Measurements from ENCODE around the gene PI4KA.

Gene PI4KA

DNA sequence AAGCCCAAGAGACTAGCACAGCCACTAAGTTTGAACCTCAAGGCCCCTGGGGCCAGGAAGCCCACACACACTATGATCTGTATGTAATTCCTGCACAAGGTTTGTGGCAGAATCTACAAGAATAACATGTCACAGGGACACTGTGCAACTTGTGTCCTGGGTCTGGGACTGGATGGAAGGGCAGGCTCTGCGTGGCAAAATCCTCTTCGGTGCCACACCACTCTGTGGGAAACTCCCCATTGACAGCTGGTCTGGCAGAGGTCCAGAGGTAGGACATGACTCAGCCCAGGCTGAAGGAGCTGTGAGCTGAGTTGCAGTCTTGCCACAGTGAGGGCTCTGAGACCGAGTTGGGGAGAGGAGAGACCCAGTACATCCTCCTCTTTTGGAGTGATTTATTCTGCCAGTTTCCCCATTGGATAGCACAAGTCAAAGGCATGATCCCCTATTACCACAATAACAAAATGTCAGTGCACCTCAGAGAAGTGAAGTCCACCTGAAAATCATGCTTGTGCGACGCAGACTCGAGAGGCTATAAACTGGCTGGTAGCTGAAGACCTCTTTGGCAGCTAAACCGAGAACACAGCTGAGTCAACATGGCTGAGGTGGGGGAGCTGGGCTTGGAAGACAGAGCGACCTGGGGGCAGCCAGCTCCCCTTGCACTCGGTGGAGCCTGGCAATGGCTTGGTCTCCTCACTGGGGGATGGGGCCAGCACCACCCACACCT, 108.0 kb downstream of the PI4KA start:
- no peaks in the 10 kb centered on the region for H3K9me3 ChIP-seq (ENCODE audit: control insufficient read depth, low read length)
- no peak overlapping the region for H3K4me3 ChIP-seq (ENCODE audit: insufficient read depth, low read depth, low read length)
- H3K27me3 ChIP-seq (ENCODE audit: control insufficient read depth, insufficient read depth, low read length, poor library complexity, severe bottlenecking), result no peaks in the 10 kb centered on the region
- WGBS, 2 experiments, result 95 to 96% methylated on average over 9 of the region's 9 CpGs
- H3K4me1 ChIP-seq (ENCODE audit: control insufficient read depth, insufficient read depth, low read length), result no peaks in the 10 kb centered on the region
- peaks cover 7% of the 10 kb centered on the region for H3K36me3 ChIP-seq (ENCODE audit: control insufficient read depth, insufficient read depth, low read length)
- no peak overlapping the region for H3K27ac ChIP-seq (ENCODE audit: insufficient read depth, low read depth, low read length, poor library complexity, severe bottlenecking)

DNA sequence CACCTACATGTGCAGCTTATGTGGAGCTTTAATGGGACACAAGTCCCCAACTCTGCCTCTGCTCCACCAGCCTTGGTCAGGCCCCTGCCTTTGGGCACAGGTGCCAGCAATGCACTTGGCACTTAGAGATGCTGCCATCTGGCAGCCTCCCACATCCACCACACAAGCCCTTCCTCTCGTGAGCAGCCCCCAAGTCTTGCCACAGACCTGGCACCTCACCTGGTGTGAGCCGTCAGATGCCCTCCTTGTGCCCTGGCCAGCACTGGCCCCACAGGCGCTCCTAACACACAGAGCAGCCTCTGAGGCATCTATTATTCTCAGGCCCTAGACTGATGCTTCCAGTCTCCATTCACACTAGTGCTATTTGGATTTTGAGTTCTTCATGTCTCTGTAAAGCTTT, 109.2 kb downstream of the PI4KA start:
- Histone ChIP-seq H3K4me1 (ENCODE audit: control insufficient read depth, insufficient read depth, low read length) (no peaks in the 10 kb centered on the region), H3K27me3 (ENCODE audit: control insufficient read depth, insufficient read depth, low read length, poor library complexity, severe bottlenecking) (no peaks in the 10 kb centered on the region), H3K4me3 (ENCODE audit: insufficient read depth, low read depth, low read length) (no peak overlapping the region), H3K9me3 (ENCODE audit: control insufficient read depth, low read length) (no peaks in the 10 kb centered on the region), H3K27ac (ENCODE audit: insufficient read depth, low read depth, low read length, poor library complexity, severe bottlenecking) (no peak overlapping the region), H3K36me3 (ENCODE audit: control insufficient read depth, insufficient read depth, low read length) (peaks cover 7% of the 10 kb centered on the region)
- 93 to 94% methylated on average over 3 of the region's 3 CpGs for WGBS, 2 experiments

- H3K4me1 ChIP-seq (ENCODE audit: control insufficient read depth, insufficient read depth, low read length), result no peaks in the 10 kb centered on the region
- H3K36me3 ChIP-seq (ENCODE audit: control insufficient read depth, insufficient read depth, low read length), result peaks cover 7% of the 10 kb centered on the region
- no peaks in the 10 kb centered on the region for H3K9me3 ChIP-seq (ENCODE audit: control insufficient read depth, low read length)
- H3K27ac ChIP-seq (ENCODE audit: insufficient read depth, low read depth, low read length, poor library complexity, severe bottlenecking), result no peak overlapping the region
- no peak overlapping the region for H3K4me3 ChIP-seq (ENCODE audit: insufficient read depth, low read depth, low read length)
- 92 to 93% methylated on average over 9 of the region's 9 CpGs for WGBS, 2 experiments
- no peaks in the 10 kb centered on the region for H3K27me3 ChIP-seq (ENCODE audit: control insufficient read depth, insufficient read depth, low read length, poor library complexity, severe bottlenecking)
Measured at GRCh38 chr22:20748731-20749428, 109.7 kb downstream of the PI4KA start.

GRCh38 chr22:20748082-20748481, 110.5 kb downstream of the PI4KA start:
- peaks cover 7% of the 10 kb centered on the region for H3K36me3 ChIP-seq (ENCODE audit: control insufficient read depth, insufficient read depth, low read length)

DNA sequence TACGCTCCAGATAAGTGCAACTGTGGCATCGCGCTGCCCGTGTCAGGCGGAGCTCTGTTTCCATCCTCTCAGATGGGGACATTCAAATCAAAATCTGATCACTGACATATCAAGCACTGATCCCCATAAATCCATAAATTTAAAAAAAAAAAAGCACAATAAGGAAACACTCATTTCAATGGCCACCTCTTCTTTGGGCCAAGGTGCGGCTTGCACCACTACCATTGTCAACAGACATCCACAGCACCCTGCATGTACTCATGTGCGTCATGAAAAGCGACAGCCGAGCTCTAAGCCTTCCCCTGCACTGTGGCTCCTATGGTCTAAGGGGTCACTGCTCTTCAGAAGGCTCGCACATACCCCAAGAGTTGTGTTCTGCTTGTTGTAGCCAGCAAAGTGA, 111.4 kb downstream of the PI4KA start:
- H3K4me3 ChIP-seq (ENCODE audit: insufficient read depth, low read depth, low read length), result no peak overlapping the region
- H3K27ac ChIP-seq (ENCODE audit: insufficient read depth, low read depth, low read length, poor library complexity, severe bottlenecking), result no peak overlapping the region
- H3K27me3 ChIP-seq (ENCODE audit: control insufficient read depth, insufficient read depth, low read length, poor library complexity, severe bottlenecking), result no peaks in the 10 kb centered on the region
- peaks cover 7% of the 10 kb centered on the region for H3K36me3 ChIP-seq (ENCODE audit: control insufficient read depth, insufficient read depth, low read length)
- 95% methylated on average over 10 of the region's 10 CpGs for WGBS, 2 experiments
- H3K4me1 ChIP-seq (ENCODE audit: control insufficient read depth, insufficient read depth, low read length), result no peaks in the 10 kb centered on the region
- H3K9me3 ChIP-seq (ENCODE audit: control insufficient read depth, low read length), result no peaks in the 10 kb centered on the region

More at GRCh38 chr22:20748082-20748481, 110.5 kb downstream of the PI4KA start:
- Histone ChIP-seq H3K27me3 (ENCODE audit: control insufficient read depth, insufficient read depth, low read length, poor library complexity, severe bottlenecking) (no peaks in the 10 kb centered on the region), H3K9me3 (ENCODE audit: control insufficient read depth, low read length) (no peaks in the 10 kb centered on the region), H3K4me3 (ENCODE audit: insufficient read depth, low read depth, low read length) (no peak overlapping the region), H3K4me1 (ENCODE audit: control insufficient read depth, insufficient read depth, low read length) (no peaks in the 10 kb centered on the region), H3K27ac (ENCODE audit: insufficient read depth, low read depth, low read length, poor library complexity, severe bottlenecking) (no peak overlapping the region)
- WGBS, 2 experiments, result 93 to 96% methylated on average over 7 of the region's 7 CpGs

DNA sequence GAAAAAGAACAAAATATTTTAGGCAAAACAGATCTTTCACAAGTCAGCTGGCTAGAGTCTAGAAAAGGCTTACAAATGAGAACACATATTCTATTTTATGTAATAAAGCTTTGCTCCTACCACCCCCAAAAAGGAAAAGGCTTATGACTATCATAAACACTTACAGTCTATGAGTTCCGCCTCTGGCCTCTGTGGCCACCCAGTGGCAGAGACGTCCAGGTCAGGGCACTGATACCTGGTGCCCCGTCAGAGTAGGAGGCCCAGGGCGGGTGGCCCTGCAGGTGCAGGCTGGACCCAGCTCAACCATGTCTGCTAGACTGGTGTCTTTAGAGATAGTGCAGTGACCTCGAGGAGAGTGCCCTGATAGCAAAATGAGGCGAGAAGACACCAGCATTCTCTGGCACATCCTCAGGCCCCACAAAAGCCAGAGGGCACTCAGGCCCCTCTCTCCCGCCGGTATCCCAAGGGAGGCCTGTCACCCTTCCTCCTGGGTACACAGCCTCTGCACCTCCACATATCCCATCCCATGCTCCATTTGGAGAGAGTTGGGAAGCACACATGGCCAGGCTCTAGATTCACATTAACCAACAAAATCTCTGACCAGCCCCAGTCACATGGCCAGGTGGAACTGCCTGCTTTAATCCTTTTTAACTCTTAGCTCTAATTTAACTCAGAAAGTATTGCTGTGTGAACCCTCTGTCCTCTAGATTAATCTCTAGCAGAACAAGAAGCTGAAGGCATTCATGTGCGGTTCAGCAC, 112.0 kb downstream of the PI4KA start:
- Histone ChIP-seq H3K4me1 (ENCODE audit: control insufficient read depth, insufficient read depth, low read length) (no peaks in the 10 kb centered on the region), H3K9me3 (ENCODE audit: control insufficient read depth, low read length) (no peaks in the 10 kb centered on the region), H3K27ac (ENCODE audit: insufficient read depth, low read depth, low read length, poor library complexity, severe bottlenecking) (no peak overlapping the region), H3K27me3 (ENCODE audit: control insufficient read depth, insufficient read depth, low read length, poor library complexity, severe bottlenecking) (no peaks in the 10 kb centered on the region), H3K4me3 (ENCODE audit: insufficient read depth, low read depth, low read length) (no peak overlapping the region), H3K36me3 (ENCODE audit: control insufficient read depth, insufficient read depth, low read length) (peaks cover 7% of the 10 kb centered on the region)
- 94 to 95% methylated on average over 9 of the region's 9 CpGs for WGBS, 2 experiments

DNA sequence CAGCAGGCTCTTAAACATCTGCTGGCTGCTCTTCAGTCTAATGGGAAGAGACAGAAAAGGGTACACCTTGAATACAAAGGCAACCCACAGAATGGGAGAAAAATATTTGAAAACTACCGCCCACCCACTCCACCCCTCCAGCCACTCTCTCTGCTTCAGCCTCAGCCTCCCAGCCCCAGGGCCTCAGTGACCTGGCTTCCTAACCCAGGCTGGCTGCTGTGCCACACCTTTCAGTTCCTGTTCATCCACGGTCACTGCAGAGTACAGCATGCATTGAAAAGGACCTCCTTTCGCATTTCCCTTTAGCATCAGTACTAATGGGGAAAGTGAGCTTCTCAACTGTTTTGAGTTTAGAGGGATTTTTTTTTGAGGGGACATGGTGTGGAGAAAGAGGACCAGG, 113.5 kb downstream of the PI4KA start:
- Histone ChIP-seq H3K4me1 (ENCODE audit: control insufficient read depth, insufficient read depth, low read length) (no peaks in the 10 kb centered on the region), H3K36me3 (ENCODE audit: control insufficient read depth, insufficient read depth, low read length) (peaks cover 18% of the 10 kb centered on the region), H3K27ac (ENCODE audit: insufficient read depth, low read depth, low read length, poor library complexity, severe bottlenecking) (no peak overlapping the region), H3K27me3 (ENCODE audit: control insufficient read depth, insufficient read depth, low read length, poor library complexity, severe bottlenecking) (no peaks in the 10 kb centered on the region), H3K4me3 (ENCODE audit: insufficient read depth, low read depth, low read length) (no peak overlapping the region), H3K9me3 (ENCODE audit: control insufficient read depth, low read length) (no peaks in the 10 kb centered on the region)
- WGBS, 2 experiments, result 91 to 94% methylated on average over 3 of the region's 3 CpGs

GRCh38 chr22:20744456-20744855, 114.2 kb downstream of the PI4KA start:
- Histone ChIP-seq H3K36me3 (ENCODE audit: control insufficient read depth, insufficient read depth, low read length) (peaks cover 13% of the 10 kb centered on the region), H3K27ac (ENCODE audit: insufficient read depth, low read depth, low read length, poor library complexity, severe bottlenecking) (no peak overlapping the region)

DNA sequence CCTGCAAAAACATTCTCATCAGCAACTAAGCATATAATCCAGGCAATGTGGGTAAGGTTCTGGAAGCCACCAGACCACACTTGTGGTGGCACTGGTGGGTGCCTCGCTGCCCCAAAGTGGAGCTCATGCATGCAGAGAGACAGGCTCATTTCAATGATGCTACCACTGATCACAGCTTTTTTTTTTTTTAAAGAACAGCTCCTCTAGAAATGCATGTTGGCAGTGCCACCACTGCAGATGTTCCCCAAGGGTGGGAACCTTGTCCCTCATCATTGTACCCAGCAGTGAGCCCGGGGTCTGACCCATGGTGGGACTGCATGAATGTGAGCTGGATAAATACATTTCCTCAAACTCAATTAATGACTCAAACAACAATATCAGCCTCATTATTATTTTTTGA, 115.8 kb downstream of the PI4KA start:
- no peak overlapping the region for H3K27ac ChIP-seq (ENCODE audit: insufficient read depth, low read depth, low read length, poor library complexity, severe bottlenecking)
- H3K4me1 ChIP-seq (ENCODE audit: control insufficient read depth, insufficient read depth, low read length), result no peaks in the 10 kb centered on the region
- 91 to 94% methylated on average over 2 of the region's 2 CpGs for WGBS, 2 experiments
- H3K4me3 ChIP-seq (ENCODE audit: insufficient read depth, low read depth, low read length), result no peak overlapping the region
- no peaks in the 10 kb centered on the region for H3K9me3 ChIP-seq (ENCODE audit: control insufficient read depth, low read length)
- no peaks in the 10 kb centered on the region for H3K27me3 ChIP-seq (ENCODE audit: control insufficient read depth, insufficient read depth, low read length, poor library complexity, severe bottlenecking)
- H3K36me3 ChIP-seq (ENCODE audit: control insufficient read depth, insufficient read depth, low read length), result peaks cover 11% of the 10 kb centered on the region

More at GRCh38 chr22:20744456-20744855, 114.2 kb downstream of the PI4KA start:
- Histone ChIP-seq H3K9me3 (ENCODE audit: control insufficient read depth, low read length) (no peaks in the 10 kb centered on the region), H3K27me3 (ENCODE audit: control insufficient read depth, insufficient read depth, low read length, poor library complexity, severe bottlenecking) (no peaks in the 10 kb centered on the region), H3K4me3 (ENCODE audit: insufficient read depth, low read depth, low read length) (no peak overlapping the region), H3K4me1 (ENCODE audit: control insufficient read depth, insufficient read depth, low read length) (no peaks in the 10 kb centered on the region)
- 93 to 94% methylated on average over 14 to 15 of the region's 15 CpGs for whole genome bisulfite sequencing, 2 experiments
